Measurements from ENCODE around the gene UBE2M. TPM values are rescaled to one million over a fixed set of nuclear protein-coding genes. Genes with fewer than 3 reads are reported as not detected.

UBE2M gene
- total RNA-seq, 2 experiments from 2014 or later = 87.6 to 109 TPM

GRCh38 chr19:58566989-58567388, 8.6 kb upstream of the UBE2M start:
- no peak overlapping the region for H3K4me3 Mint-ChIP-seq
- peaks cover 6% of the 10 kb centered on the region for H3K36me3 Mint-ChIP-seq
- no peaks in the 10 kb centered on the region for H3K27me3 Mint-ChIP-seq
- H3K4me1 Mint-ChIP-seq = peaks cover 39% of the 10 kb centered on the region
- no peak overlapping the region for H3K27ac Mint-ChIP-seq
- ATAC-seq (no peak), DNase-seq (no peak)
- no peaks in the 10 kb centered on the region for H3K9me3 Mint-ChIP-seq (ENCODE audit: low read depth)
- CTCF ChIA-PET = interaction anchor here (0.9 to 1.7 kb wide), 2 partner anchors 47 to 53 kb away, joined by 3 to 8 read pairs; partner anchors contain the start of gene ZBTB45

- Mint-ChIP-seq H3K27ac (peak overlapping the region; percentile 94), H3K27me3 (no peaks in the 10 kb centered on the region), H3K4me1 (peaks cover 58% of the 10 kb centered on the region), H3K9me3 (ENCODE audit: low read depth) (no peaks in the 10 kb centered on the region), H3K36me3 (peaks cover 4% of the 10 kb centered on the region), H3K4me3 (peak overlapping the region; percentile 82)
- CTCF ChIA-PET = interaction anchor here (1.7 to 8.6 kb wide), 2 partner anchors 37 to 44 kb away, joined by 3 to 49 read pairs; partner anchors contain the start of gene ZBTB45
- DNase-seq (no peak), ATAC-seq (no peak)
Observed at GRCh38 chr19:58563823-58564222, 5.4 kb upstream of the UBE2M start.

GRCh38 chr19:58563034-58563573, 4.7 kb upstream of the UBE2M start:
- H3K27me3 Mint-ChIP-seq = no peaks in the 10 kb centered on the region
- DNase-seq (peak; percentile 69), ATAC-seq (no peak)
- CTCF ChIA-PET = interaction anchor here (0.9 to 8.6 kb wide), 4 partner anchors 9 to 49 kb away, joined by 3 to 49 read pairs (median 6); partner anchors contain the start of gene ZBTB45
- H3K36me3 Mint-ChIP-seq = peaks cover 2% of the 10 kb centered on the region
- H3K27ac Mint-ChIP-seq = peak overlapping the region; percentile 94
- H3K4me3 Mint-ChIP-seq = peak overlapping the region; percentile 82
- H3K4me1 Mint-ChIP-seq = peaks cover 55% of the 10 kb centered on the region
- no peaks in the 10 kb centered on the region for H3K9me3 Mint-ChIP-seq (ENCODE audit: low read depth)

- Mint-ChIP-seq H3K4me1 (peaks cover 59% of the 10 kb centered on the region), H3K27me3 (no peaks in the 10 kb centered on the region), H3K9me3 (ENCODE audit: low read depth) (no peaks in the 10 kb centered on the region), H3K36me3 (peaks cover 8% of the 10 kb centered on the region), H3K4me3 (peak overlapping the region; percentile 82), H3K27ac (peak overlapping the region; percentile 94)
- CTCF ChIA-PET = interaction anchor here (0.9 to 8.6 kb wide), 4 partner anchors 9 to 48 kb away, joined by 3 to 49 read pairs (median 6); partner anchors contain the start of gene ZBTB45
- ATAC-seq = peak; percentile 4
- peak; percentile 68 for DNase-seq
Observed at GRCh38 chr19:58562122-58563033, 4.0 kb upstream of the UBE2M start.

- no peak for DNase-seq
- CTCF ChIA-PET = interaction anchor here (1.3 to 8.6 kb wide), 3 partner anchors 42 to 48 kb away, joined by 4 to 49 read pairs (median 7); partner anchors contain the start of gene ZBTB45
- H3K4me1 Mint-ChIP-seq = peaks cover 67% of the 10 kb centered on the region
- no peak for ATAC-seq
- no peaks in the 10 kb centered on the region for H3K27me3 Mint-ChIP-seq
- peak overlapping the region; percentile 82 for H3K4me3 Mint-ChIP-seq
- peaks cover 12% of the 10 kb centered on the region for H3K36me3 Mint-ChIP-seq
- H3K9me3 Mint-ChIP-seq (ENCODE audit: low read depth) = no peaks in the 10 kb centered on the region
- peak overlapping the region; percentile 94 for H3K27ac Mint-ChIP-seq
Observed at GRCh38 chr19:58561373-58562121, 3.1 kb upstream of the UBE2M start.

GRCh38 chr19:58560921-58561320, 2.5 kb upstream of the UBE2M start:
- Mint-ChIP-seq H3K4me1 (peaks cover 73% of the 10 kb centered on the region), H3K27ac (peak overlapping the region; percentile 100)
- no peak for ATAC-seq

GRCh38 chr19:58560007-58560887, 1.8 kb upstream of the UBE2M start:
- CTCF ChIA-PET = interaction anchor here (0.9 to 8.6 kb wide), 5 partner anchors 13 to 46 kb away, joined by 3 to 49 read pairs (median 3); partner anchors contain the start of gene ZBTB45
- peak overlapping the region; percentile 95 for H3K4me3 Mint-ChIP-seq
- ATAC-seq (no peak), DNase-seq (no peak)
- H3K36me3 Mint-ChIP-seq = peaks cover 19% of the 10 kb centered on the region
- H3K27ac Mint-ChIP-seq = peak overlapping the region; percentile 100
- H3K9me3 Mint-ChIP-seq (ENCODE audit: low read depth) = no peaks in the 10 kb centered on the region
- no peaks in the 10 kb centered on the region for H3K27me3 Mint-ChIP-seq
- H3K4me1 Mint-ChIP-seq = peaks cover 78% of the 10 kb centered on the region

More at GRCh38 chr19:58560921-58561320, 2.5 kb upstream of the UBE2M start:
- Mint-ChIP-seq H3K27me3 (no peaks in the 10 kb centered on the region), H3K36me3 (peaks cover 16% of the 10 kb centered on the region), H3K4me3 (no peak overlapping the region), H3K9me3 (ENCODE audit: low read depth) (no peaks in the 10 kb centered on the region)
- no peak for DNase-seq
- CTCF ChIA-PET = interaction anchor here (1.3 to 8.6 kb wide), 2 partner anchors 41 to 47 kb away, joined by 4 to 49 read pairs; partner anchors contain the start of gene ZBTB45

GRCh38 chr19:58559275-58560006, 1.0 kb upstream of the UBE2M start:
- H3K9me3 Mint-ChIP-seq (ENCODE audit: low read depth) = no peaks in the 10 kb centered on the region
- H3K36me3 Mint-ChIP-seq = peaks cover 22% of the 10 kb centered on the region
- H3K4me3 Mint-ChIP-seq = peak overlapping the region; percentile 95
- ATAC-seq (peak; percentile 4), DNase-seq (peak; percentile 89)
- H3K4me1 Mint-ChIP-seq = peaks cover 81% of the 10 kb centered on the region
- no peaks in the 10 kb centered on the region for H3K27me3 Mint-ChIP-seq
- CTCF ChIA-PET = interaction anchor here (0.9 to 8.6 kb wide), 4 partner anchors 12 to 45 kb away, joined by 3 to 49 read pairs (median 3); partner anchors contain the start of gene ZBTB45
- H3K27ac Mint-ChIP-seq = peak overlapping the region; percentile 100

- peak; percentile 100 for DNase-seq
- CTCF ChIA-PET = interaction anchor here (0.8 to 8.6 kb wide), 4 partner anchors 16 to 45 kb away, joined by 3 to 49 read pairs (median 3); partner anchors contain the start of gene ZBTB45
- Mint-ChIP-seq H3K36me3 (peaks cover 26% of the 10 kb centered on the region), H3K9me3 (ENCODE audit: low read depth) (no peaks in the 10 kb centered on the region), H3K27me3 (no peaks in the 10 kb centered on the region), H3K27ac (peak overlapping the region; percentile 100), H3K4me1 (peaks cover 80% of the 10 kb centered on the region), H3K4me3 (peak overlapping the region; percentile 95)
- ATAC-seq = peak; percentile 69
Observed at GRCh38 chr19:58558623-58559274, 338 bp upstream of the UBE2M start.

GRCh38 chr19:58557221-58558065, 968 bp downstream of the UBE2M start:
- H3K27me3 Mint-ChIP-seq = no peaks in the 10 kb centered on the region
- peaks cover 77% of the 10 kb centered on the region for H3K4me1 Mint-ChIP-seq
- peak overlapping the region; percentile 96 for H3K27ac Mint-ChIP-seq
- H3K9me3 Mint-ChIP-seq (ENCODE audit: low read depth) = no peaks in the 10 kb centered on the region
- DNase-seq (no peak), ATAC-seq (no peak)
- peaks cover 32% of the 10 kb centered on the region for H3K36me3 Mint-ChIP-seq
- CTCF ChIA-PET = interaction anchor here (0.8 to 8.6 kb wide), 3 partner anchors 23 to 44 kb away, joined by 3 to 49 read pairs (median 5); partner anchors contain the start of gene ZBTB45
- H3K4me3 Mint-ChIP-seq = peak overlapping the region; percentile 95

All from activated CD8-positive, alpha-beta memory T cell treated with anti-CD3 and anti-CD28 coated beads, Interleukin-2, amount 10 ng/mL, durations not matched to agents 7 days and 5 days (primary cell).